Stimulated activated naive CD4-positive, alpha-beta T cell treated with Interleukin-2 at 50 U/mL for 16 hours (primary cell): ENCODE measurements around the gene SRSF4.
"Not testable (repeated sequence)": the region's sequence is repeated elsewhere in the genome, so short reads cannot be mapped to it uniquely, and the experiment has no call there.

Experiments
- DNase-seq: peaks from one replicate; lab custom pipeline; 2025; lab: John Stamatoyannopoulos, UW

Gene SRSF4

DNA sequence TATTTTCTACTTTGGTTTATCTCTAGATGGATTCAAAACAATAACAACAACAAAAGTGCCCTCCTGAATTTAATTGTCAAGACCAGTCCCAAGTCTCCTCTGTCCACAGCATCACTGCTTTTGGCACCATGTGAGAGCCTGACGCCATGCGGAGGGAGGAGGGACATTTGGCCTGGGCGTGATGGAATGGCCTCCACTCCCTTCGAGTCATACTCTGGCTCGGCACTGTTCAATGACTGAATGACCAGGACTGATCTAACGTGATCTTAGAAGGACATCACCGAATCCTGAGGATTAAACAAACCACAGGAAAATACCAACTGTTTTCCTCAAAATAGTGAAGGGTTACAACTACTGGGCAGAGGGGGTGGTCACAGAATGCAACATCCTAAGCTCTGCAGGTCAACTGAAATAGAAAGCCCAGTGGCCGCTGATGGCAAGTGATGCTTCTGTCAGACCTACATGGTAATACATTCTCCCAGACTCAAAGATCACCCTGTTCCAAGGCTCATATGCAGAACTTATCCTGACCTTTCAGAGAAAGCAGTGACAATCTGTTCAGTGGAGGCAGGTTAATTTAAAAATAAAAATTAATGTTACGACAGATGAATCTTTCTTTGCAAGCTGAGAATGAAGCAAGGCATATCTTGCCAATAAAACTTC is 19.1 kb downstream of the SRSF4 start:
- DNase-seq = no peak

DNA sequence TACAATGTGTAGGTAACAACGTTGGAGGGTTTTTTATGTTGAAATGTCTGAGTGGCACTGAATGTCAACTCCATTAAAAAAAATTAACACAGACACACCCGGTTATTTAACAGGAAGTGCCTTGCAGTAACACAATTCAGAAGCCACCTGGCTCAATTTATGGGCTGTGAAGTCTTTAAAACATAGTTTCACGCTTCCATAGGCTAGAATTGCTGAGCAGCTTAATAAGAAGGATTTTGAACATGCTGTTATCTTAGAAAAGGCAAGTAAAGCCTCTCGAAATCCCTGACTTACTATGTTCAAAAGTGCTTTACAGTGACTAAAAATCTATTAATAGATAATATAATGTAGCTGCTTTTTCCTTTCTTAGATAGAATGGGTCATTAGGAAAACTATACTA is 19.7 kb downstream of the SRSF4 start:
- DNase-seq = no peak

DNA sequence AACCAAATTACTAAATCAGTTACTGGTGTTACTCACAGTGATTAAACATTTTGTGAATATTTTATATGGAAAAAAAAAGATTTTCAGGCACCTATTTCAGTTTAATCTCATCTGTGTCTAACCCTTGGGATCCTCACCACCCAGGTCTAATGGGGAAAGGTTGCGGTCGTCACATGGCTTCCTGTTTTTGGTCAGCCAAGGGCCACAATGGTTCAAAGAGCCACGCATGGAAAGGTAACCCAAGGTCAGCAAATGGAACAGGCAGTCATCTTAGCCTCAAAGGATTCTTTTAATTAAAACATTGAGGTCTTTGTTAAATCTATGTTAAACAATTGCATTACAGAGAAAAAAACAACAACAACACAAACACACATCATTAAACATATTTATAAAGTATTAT is 21.9 kb downstream of the SRSF4 start:
- no peak for DNase-seq

DNA sequence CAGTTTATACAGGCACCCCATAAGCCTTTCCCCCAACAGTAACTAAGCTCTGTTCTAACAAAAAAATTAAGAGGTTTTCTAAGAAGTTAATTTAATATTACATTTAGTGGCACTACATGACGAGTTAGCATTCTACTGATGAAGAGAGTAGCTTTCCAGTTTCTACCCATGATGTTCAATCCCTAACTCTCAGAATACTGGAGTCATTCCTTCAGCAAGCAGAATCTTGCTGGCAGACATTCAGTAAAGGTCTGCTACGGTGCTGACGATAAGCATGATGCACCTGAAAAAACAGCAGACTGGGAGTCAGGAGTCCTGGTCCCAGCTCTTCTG is 24.5 kb downstream of the SRSF4 start:
- no peak for DNase-seq

DNA sequence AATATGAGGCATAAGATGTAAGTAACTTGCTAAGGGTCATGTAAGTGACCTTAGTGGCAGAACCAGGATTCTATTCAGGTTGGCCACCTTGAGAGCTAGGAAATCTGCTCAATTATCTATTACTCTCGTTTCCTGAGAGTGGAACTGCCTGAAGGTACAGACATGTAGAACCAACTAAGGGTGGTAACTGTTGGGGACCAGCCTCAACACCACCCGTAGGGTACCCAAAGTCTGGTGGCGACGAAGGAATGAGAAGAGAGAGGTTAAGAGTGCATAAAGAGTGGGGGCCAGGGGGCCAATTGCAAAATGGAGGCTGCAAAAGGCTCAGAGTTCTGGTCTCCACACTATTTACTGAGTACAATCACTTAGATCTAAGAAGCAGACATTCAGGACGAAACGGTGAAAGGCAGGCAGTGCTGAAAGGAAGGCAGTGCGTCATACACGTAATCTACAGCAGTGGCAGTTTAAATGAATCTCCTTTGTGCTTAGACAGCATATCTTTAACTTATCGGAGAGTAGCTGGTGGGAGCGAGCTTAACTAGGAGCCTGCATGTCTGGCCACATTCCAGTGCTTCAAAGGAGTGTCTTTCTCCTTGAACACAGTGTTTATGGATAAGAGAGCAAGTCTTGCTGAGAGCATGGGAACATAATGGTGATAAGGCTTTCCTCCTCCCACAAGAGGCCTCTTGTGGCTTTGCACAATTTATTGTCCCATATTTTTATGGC is 25.0 kb downstream of the SRSF4 start:
- no peak for DNase-seq

DNA sequence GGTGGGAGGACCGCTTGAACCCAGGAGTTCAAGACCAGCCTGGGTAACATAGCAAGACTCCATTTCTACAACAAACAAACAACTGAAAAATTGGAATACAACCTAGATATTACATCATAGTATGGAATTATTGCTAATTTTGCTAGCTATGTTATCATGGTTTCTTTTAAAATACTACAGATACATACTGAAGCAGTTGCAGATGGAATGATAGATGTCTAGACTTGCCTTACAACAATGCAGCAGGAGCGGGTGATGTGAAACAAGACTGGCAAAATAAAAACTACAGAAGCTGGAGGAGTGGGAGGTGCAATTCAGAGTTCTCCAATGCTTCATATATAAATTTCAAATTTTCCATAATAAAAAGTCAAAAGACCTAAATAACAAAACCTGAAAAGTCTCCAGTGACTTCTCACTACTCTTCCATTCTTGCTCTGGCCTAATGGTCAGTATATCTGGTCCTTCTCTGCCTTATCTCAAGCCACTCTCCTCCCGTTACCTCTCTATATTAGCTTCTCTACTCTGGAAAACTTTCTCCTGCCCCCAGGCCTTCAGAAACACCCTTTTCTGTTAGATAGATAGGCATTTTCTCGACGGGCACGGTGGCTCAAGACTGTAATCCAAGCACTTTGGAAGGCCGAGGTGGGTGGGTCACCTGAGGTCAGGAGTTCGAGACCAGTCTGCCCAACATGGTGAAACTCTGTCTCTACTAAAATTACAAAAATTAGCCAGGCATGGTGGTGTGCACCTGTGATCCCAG is 29.5 kb downstream of the SRSF4 start:
- no peak for DNase-seq

DNA sequence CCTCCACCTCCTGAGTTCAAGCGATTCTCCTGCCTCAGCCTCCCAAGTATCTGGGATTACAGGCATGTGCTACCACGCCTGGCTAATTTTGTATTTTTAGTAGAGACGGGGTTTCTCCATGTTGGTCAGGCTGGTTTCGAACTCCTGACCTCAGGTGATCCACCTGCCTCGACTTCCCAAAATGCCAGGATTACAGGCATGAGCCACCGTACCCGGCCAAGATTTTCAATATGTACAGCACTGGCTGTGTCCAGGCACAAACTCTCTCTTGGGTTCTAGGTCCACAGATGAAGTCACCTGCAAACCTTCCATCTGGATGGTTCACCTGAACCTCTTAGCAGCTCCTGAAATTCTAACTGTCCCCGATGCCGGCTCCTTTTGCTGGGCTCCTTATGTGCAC is 31.4 kb downstream of the SRSF4 start:
- DNase-seq = not testable (repeated sequence)

DNA sequence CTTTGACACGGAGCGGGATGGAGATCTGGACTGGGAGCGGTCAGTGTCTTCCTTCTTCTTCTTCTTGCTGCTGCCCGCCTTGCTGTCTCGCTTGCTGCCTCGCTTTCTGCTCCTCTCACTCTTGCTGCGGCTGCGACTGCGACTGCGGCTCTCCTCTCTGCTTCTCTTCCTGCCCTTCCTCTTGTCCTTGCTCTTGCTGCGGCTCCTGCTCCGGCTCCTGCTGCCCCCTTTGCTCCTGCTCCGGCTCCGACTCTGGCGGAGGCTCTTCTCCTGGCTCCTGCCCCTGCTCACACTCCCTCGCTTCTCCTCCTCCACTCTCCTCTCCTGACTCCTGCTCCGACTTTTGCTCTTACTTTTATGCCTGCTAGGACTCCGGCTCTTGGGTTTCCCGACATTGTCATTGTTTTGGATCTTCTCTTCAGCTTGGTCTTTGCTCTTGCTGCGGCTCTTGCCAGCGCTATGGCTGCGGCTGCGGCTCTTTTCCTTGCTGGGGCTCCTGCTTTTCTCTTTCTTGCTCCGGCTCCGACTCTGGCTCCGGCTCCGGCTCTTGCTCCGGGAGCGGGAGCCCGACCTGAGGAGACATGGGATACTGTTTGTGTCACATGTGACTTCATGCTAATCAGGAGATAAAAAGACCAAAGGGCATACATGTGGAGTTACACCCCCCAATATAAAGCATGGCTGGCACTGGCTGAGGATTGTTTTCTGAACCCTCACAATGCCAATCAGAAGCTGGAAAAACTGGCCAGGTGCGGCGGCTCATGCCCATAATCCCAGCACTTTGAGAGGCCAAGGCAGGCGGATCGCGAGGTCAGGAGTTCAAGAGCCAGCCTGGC is 32.8 kb downstream of the SRSF4 start:
- no peak for DNase-seq

DNA sequence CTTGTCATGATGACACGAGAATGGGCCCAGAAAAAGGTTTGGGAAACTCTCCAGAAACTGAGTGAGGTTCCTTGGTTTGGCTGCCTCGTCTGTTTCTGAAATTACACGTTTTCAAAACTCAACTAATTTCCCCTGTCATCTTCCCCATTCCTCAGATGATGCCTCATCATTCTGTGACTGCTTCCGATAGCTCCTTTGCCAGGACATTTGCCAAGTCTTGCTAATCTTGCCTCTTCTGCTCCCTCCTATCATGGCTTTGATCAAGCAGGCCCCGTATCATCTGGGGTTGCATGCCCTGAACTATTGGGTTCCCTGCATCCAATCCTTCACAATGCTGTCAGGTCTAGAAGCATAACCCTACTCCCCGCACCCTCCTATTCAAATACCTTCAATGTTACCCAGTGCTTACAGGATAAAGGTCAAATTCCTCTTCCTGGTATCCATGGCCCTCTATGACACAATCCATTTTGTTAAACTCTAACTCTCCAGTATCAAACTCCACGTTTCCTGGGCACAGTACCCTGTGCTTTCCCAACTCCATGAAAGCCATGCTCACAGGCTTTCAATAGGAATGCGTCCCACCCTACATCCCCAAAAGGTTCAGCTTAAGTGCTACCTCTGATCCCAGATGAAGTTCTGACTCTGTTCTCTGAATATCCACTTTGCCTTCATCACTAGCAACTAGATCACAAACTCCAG is 35.8 kb downstream of the SRSF4 start:
- no peak for DNase-seq

DNA sequence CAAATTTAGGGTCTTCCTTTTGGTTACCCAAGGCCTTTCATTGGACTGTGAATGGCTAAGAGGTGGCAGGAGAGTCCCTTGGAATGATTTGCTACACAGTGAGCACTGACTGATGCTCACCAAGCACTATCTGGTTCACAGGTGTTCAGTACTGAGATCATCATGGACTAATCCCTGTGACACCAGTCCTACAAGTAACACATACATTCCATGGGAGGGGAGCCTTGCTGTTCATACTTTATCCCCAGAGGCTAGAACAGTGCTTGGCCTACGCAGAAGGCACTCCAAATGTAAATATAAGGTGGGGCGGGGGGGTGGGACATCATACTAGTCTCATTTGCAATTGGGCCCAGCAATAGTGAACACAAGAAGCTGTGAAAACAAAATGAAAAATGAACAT is 37.5 kb downstream of the SRSF4 start:
- DNase-seq = no peak

DNA sequence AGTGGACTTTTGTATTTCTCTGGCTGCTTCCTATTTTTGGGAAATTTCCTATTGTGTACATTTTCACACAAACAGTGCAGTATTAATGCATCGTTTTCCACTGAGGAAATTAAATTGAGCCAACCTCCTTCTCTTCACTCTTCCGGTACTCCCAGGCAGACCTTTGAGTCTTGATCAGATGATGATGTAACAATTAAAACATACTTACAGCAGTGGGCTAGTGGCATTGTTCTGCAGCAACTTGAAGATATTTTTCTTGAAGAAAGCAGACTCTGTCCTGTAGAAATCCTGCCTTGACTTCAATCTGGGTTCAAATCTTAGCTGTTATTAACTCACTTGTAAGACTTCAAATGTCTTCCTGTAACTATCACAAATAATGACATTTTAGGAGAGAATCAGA is 39.0 kb downstream of the SRSF4 start:
- no peak for DNase-seq

DNA sequence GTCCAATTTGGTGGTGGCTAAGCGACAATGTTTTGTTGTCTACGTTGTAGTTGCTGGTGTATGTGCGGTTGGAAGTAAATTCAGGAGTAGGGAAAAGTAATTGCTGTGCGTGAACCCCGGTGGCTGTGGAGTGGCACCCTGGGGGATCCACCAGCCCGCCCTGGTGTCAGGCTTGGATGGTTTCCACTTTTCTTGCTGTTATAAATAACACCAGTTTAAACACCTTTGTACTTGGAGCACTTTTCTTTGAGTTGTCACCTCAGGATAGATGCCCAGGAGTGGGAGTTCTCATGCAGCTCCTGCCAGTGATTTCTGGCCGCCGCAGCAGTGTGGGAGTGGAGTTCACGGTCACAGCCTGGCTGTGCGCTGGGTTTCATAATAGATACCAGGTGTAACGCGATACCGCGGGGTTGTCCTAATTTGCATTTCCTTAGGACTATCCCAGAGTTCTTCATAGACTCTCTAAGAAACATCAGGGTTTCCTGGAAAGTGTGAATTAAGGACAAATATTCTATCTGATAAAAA is 45.2 kb downstream of the SRSF4 start:
- no peak for DNase-seq

DNA sequence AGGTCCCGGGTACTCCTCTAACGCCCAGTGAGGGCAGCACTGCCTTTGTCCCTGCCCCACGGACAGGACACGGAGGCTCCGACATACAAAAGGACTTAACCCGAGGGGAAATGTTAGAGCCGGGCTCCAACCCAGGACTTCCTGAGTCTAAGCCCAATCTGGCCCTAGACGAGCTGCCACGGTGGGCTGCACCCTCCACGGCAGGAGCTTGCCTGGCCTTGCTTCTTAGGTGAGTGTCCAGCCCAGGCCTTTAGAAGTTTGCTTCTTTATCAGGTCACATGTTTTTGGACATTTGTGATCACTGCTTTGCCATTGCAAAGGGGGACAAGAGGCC is 47.0 kb downstream of the SRSF4 start:
- no peak for DNase-seq

DNA sequence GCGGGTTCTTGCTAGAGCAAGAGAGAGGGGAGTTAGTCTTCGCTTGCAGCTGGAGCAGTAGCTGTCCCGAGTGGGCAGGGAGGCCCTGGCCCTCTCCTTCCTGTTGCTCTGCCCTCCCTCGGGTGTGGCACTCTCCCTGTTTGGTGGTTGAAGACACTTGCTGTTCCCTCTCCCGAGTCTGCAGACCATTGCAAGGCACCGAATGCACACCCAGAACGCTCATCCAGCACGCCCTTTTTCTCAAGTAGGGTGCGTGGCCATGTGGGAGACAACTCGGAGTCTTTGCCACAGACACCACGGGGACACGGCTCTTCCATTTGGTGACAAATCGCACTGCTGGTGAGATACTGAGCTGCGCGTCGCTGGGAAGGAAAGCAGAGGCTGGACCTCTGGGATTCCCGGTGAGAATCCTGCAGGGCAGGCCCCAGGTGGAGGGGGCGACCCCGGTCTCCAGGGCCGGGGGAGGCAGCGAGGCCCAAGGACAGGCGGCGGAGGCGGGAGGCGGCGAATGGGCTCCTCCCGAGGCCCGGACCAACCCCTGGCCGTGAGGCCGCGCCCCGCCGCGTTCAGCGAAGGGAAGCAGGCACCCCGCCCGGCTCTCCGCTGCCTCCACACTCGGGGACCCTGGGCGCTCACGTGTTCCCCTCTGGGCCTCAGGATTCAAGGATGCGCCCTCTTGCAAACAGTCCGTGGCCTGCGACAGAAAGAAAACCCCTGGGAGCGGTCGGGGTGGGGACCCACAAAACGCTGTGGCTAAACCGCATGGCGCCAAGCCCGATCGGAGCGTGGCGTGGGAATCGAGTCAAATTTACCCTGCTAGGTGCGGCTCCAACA is 47.6 kb downstream of the SRSF4 start:
- no peak for DNase-seq

DNA sequence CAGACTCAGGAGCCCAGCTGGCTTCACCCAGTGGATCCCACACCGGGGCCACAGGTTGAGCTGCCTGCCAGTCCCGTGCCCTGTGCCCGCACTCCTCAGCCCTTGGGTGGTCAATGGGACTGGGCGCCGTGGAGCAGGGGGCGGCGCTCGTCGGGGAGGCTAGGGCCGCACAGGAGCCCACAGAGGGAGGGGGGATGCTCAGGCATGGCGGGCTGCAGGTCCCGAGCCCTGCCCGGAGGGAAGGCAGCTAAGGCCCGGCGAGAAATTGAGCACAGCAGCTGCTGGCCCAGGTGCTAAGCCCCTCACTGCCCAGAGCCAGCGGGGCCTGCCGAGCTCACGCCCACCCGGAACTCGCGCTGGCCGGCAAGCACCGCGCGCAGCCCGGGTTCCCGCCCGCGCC is 50.6 kb downstream of the SRSF4 start:
- not testable (repeated sequence) for DNase-seq

DNA sequence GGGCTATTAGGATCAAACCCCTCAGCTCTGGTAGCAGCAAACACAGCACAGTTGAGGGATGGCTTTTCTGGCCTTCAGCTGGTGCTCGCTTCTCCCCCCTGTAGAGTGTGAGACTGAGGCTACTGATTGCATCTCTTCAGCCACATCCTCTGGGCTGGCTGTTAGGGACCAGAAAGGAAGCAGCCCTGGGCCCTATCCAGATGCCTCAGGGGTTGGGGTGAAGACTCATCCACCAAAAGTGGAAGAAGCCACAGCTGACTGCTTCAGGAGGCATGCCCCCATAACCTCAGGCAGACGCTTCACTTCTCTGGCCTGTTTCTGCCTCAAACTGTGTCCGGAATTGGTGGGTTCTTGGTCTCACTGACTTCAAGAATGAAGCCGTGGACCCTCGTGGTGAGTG is 51.8 kb downstream of the SRSF4 start:
- no peak for DNase-seq

DNA sequence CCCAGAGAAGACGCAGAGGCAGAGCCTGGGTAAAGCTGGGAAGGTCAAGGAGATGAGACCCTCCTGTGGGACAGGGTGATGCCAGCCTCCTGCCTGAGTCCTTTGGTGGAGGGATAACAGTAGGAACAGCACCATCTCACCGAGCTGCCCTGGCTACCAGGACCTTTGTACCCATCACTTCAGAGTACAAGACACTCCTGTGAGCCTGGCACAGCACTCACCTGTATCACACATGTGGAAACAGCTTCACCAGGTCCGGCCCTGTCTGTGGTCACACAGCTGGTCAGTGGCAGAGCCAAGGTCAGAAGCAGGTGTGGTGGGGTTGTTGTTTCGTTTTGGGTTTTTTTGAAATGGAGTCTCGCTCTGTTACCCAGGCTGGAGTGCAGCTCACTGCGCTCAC is 53.0 kb downstream of the SRSF4 start:
- DNase-seq = no peak

DNA sequence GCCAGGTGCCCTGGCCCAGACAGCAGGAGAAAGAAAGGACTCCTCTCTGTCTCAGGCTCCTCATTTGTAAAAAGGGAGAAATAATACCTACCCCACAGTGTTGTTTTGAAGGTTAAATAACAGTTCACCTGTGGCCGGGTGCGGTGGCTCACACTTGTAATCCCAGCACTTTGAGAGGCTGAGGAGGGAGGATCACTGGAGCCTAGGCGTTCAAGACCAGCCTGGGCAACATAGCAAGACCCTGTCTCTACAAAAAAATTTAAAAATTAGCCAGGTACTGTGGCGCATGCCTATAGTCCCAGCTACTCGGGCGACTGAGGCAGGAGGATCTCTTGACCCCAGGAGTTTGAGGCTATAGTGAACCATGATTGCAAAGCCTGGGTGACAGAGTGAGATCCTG is 55.5 kb downstream of the SRSF4 start:
- DNase-seq = no peak

DNA sequence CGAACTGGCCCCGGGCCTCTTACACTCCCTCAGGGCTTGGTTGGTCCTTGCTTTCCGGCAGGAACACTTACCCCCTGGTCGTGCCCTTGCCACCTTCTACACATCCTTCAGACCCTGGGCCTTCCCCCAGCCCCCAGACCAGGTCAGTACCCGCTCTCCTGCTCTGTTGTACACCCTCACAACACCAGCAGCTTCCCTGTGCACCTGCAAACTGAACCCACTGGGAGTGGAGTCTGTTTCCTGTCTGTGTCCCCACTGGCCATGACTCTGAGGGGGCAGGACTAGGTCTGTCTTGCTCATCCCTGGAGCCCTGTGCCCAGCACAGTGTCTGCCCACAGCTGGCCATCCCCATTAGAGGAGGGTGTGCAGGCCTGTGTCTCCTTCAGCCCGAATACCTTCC is 55.9 kb downstream of the SRSF4 start:
- DNase-seq = no peak

DNA sequence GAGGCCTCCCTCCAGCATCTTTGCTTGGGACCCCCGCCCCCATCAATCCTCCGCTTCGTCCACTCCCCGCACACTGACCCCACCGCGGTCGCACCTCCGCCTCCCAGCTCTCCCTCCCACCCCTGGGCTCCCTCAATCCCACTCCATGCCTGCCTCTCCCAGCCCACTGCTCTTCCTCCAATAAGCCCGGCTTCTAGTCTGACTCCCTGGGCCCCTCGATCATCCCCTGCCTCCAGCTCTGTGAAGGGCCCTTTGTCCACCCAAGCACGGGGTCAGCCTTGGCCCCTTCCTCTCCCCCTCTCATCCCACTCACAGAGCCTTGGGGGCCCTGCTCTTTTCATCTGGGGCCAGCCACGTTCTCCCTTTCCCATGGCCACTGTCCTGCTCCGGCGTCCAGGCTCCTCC is 56.5 kb downstream of the SRSF4 start:
- no peak for DNase-seq
